Lower leg skin (tissue), 4 donors: ENCODE measurements around the gene CPSF4L. TPM values are rescaled to one million over a fixed set of nuclear protein-coding genes. Genes with fewer than 3 reads are reported as not detected.

ENCODE experiments used
- DNase-seq, 2 donors: peaks; one replicate each; pipeline ENCODE4 v3.0.0-alpha.2; 2019; ENCODE audit warnings: low spot score in 2 of 2
- H3K4me3 ChIP-seq: fragments of 200-600 bp; sonication (generic); 2 replicates; pipeline ENCODE4 v1.5.1; 2017; ENCODE audit warnings: mild to moderate bottlenecking, low read depth; ENCODE audit not compliant: poor library complexity, severe bottlenecking
- POLR2A ChIP-seq, 2 donors: fragments of 450-650 bp; IDR thresholded peaks; one replicate each; pipeline ENCODE4 v1.6.1; 2016 to 2017; ENCODE audit warnings: antibody characterized with exemption in 2 of 2, mild to moderate bottlenecking in 1 of 2, moderate library complexity in 1 of 2
- WGBS, 2 donors: methylation state at CpG; one replicate each; pipeline ENCODE4 v1.1.5; 2018; 5-methylcytosine and 5-hydroxymethylcytosine counted together
- intact Hi-C: fragments of 100-400 bp; cut with DNase I; formaldehyde crosslinking; loops from one replicate; pipeline ENCODE4 v1.15.0; 2023; ENCODE audit warnings: low total_unique reads
- total RNA-seq, 4 donors: library from RNA; depleted of rRNA; stranded (reverse); fragments of >200 nt; gene quantifications; one replicate each; pipeline ENCODE4 v1.1.0, GENCODE V29; 2016
- TF ChIP-seq, protein P1 (sequence below), 3 donors: fragments of 450-650 bp; IDR thresholded peaks; one replicate each; pipeline ENCODE4 v1.5.1; 2016; ENCODE audit warnings: antibody characterized with exemption in 3 of 3, mild to moderate bottlenecking in 3 of 3, moderate library complexity in 2 of 3

CPSF4L gene
- total RNA-seq, 4 donors from 2014 or later = not detected

GRCh38 chr17:73272906-73273218 lies 11.2 kb upstream of the CPSF4L start:
- no peak for TF ChIP-seq POLR2A (IDR thresholded peaks at IDR 0.05)
- TF ChIP-seq, protein P1, sequence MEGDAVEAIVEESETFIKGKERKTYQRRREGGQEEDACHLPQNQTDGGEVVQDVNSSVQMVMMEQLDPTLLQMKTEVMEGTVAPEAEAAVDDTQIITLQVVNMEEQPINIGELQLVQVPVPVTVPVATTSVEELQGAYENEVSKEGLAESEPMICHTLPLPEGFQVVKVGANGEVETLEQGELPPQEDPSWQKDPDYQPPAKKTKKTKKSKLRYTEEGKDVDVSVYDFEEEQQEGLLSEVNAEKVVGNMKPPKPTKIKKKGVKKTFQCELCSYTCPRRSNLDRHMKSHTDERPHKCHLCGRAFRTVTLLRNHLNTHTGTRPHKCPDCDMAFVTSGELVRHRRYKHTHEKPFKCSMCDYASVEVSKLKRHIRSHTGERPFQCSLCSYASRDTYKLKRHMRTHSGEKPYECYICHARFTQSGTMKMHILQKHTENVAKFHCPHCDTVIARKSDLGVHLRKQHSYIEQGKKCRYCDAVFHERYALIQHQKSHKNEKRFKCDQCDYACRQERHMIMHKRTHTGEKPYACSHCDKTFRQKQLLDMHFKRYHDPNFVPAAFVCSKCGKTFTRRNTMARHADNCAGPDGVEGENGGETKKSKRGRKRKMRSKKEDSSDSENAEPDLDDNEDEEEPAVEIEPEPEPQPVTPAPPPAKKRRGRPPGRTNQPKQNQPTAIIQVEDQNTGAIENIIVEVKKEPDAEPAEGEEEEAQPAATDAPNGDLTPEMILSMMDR (IDR thresholded peaks at IDR 0.05) = no peak
- no peak overlapping the region for H3K4me3 ChIP-seq
- intact Hi-C loops = no loop called here
- DNase-seq = no peak
- WGBS, 2 donors = 80 to 82% methylated on average over 8 of the region's 8 CpGs

GRCh38 chr17:73271072-73271471 lies 9.4 kb upstream of the CPSF4L start:
- no peak for TF ChIP-seq POLR2A (IDR thresholded peaks at IDR 0.05)
- TF ChIP-seq, protein P1 (IDR thresholded peaks at IDR 0.05) = no peak
- no peak overlapping the region for H3K4me3 ChIP-seq
- DNase-seq = no peak
- intact Hi-C loops = no loop called here
- 63 to 65% methylated on average over 9 of the region's 9 CpGs for WGBS, 2 donors

DNA sequence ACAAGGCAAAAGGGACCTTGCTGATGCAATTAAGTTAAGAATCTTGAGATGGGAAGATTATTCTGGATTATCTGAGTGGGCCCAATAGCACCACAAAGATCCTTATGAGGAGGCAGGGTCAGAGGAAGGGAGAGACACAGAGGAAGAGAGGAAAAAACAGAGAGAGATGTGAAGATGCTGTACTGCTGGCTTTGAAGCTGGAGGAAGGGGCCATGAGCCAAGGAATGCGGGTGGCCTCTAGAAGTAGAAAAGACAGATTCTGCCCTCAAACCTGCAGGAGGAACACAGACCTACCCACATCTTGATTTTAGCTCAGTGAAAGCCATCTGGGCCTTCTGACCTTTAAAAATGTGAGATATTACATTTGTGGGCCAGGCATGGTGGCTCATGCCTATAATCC lies 8.1 kb upstream of the CPSF4L start:
- TF ChIP-seq POLR2A (IDR thresholded peaks at IDR 0.05) = no peak
- TF ChIP-seq, protein P1 (IDR thresholded peaks at IDR 0.05) = no peak
- intact Hi-C loops = no loop called here
- no peak for DNase-seq
- H3K4me3 ChIP-seq = no peak overlapping the region
- 95 to 96% methylated on average over 1 of the region's 1 CpG for WGBS, 2 donors

DNA sequence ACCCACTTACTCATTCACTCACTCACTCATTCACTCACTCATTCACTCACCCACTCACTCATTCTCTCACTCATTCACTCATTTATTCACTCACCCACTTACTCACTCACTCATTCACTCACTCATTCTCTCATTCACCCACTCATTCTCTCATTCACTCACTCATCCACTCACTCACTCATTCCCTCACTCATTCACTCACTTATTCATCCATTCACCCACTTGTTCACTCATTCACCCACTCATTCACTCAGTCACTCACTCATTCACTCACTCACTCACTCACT lies 7.6 kb upstream of the CPSF4L start:
- no peak for DNase-seq
- TF ChIP-seq POLR2A (IDR thresholded peaks at IDR 0.05) = no peak
- no peak overlapping the region for H3K4me3 ChIP-seq
- intact Hi-C loops = no loop called here

DNA sequence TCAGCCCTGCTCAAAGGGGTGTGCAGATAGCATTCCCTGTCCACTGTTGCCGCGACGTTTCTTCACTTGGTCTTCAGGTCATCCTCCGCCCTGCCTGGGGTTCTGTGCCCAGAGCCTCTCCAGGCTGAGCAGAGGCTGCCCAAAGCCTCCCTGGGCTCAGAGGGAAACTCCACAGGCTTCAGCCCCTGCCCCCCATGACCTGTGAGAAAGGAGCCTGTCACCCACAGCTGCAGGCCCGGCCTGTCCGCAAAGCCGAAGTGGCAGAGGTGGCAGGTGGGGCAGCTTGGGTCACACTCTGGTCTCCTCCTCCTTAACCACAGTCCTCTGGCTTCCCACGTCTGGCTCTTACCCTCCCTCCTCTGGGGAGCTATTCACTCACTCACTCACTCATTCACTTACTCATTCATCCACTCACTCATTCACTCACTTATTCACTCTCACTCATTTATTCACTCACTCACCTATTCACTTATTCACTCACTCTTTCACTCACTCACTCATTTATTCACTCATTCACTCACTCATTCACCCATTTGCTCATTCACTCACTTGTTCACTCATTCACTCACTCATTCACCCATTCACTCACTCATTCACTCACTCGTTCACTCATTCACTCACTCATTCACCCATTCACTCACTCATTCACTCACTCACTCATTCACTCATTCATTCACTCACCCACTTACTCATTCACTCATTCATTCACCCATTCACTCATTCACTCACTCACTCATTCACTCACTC lies 7.1 kb upstream of the CPSF4L start:
- TF ChIP-seq, protein P1 (IDR thresholded peaks at IDR 0.05) = no peak
- no peak for TF ChIP-seq POLR2A (IDR thresholded peaks at IDR 0.05)
- 87 to 88% methylated on average over 9 of the region's 9 CpGs for WGBS, 2 donors
- intact Hi-C loops = no loop called here
- H3K4me3 ChIP-seq = no peak overlapping the region
- no peak for DNase-seq

- TF ChIP-seq, protein P1 (IDR thresholded peaks at IDR 0.05) = no peak
- no peak for TF ChIP-seq POLR2A (IDR thresholded peaks at IDR 0.05)
- intact Hi-C loops = no loop called here
- DNase-seq = no peak
- H3K4me3 ChIP-seq = no peak overlapping the region
- WGBS, 2 donors = 75 to 87% methylated on average over 11 of the region's 11 CpGs
Measured at GRCh38 chr17:73267648-73268537, 6.2 kb upstream of the CPSF4L start.
